HepG2 (cell line): Measurements from ENCODE around the gene SEMA5B. TPM values are rescaled to one million over a fixed set of nuclear protein-coding genes. Genes with fewer than 3 reads are reported as not detected.

ENCODE experiments used
- HDAC1 ChIP-seq: sonication (generic); formaldehyde crosslinking; IDR thresholded peaks from 2 replicates; pipeline ENCODE4 v1.5.1; 2020; ENCODE audit warnings: mild to moderate bottlenecking, missing genetic modification reagents
- HDAC2 ChIP-seq: sonication (generic); formaldehyde crosslinking; IDR thresholded peaks from 2 replicates; pipeline ENCODE4 v1.4.0; 2020; ENCODE audit warnings: missing genetic modification reagents
- JUNB ChIP-seq: sonication (generic); formaldehyde crosslinking; IDR thresholded peaks from 2 replicates; pipeline ENCODE4 v1.8.0; 2022; ENCODE audit warnings: missing genetic modification reagents, mild to moderate bottlenecking, borderline replicate concordance
- MXD4 ChIP-seq: IDR thresholded peaks from 2 replicates; pipeline ENCODE4 v1.6.1; 2016; ENCODE audit warnings: mild to moderate bottlenecking, missing biosample characterization, missing genetic modification reagents
- POLR2AphosphoS2 ChIP-seq: IDR thresholded peaks from 2 replicates; pipeline ENCODE4 v1.6.1; 2011; ENCODE audit warnings: low read depth, low read length, improper control_type of control experiment
- RXRA ChIP-seq: sonication (generic); formaldehyde crosslinking; IDR thresholded peaks from 2 replicates; pipeline ENCODE4 v1.5.1; 2020; ENCODE audit warnings: missing genetic modification reagents
- ZNF225 ChIP-seq: sonication (generic); formaldehyde crosslinking; IDR thresholded peaks from 2 replicates; pipeline ENCODE4 v1.4.0; 2020; ENCODE audit warnings: mild to moderate bottlenecking, missing genetic modification reagents
- polyA plus RNA-seq, 8 experiments: library from polyadenylated mRNA; depleted of rRNA in 3 of 8; stranded (reverse) in 7 of 8; unstranded in 1 of 8; fragments of >200 nt; fragmentation: Illumina TruSeq in 4 of 8; extraction: Trizol in 4 of 8; gene quantifications; 2 replicates each; pipeline versions ENCODE4 v1.2.1 to v1.2.3, GENCODE V29; 2011 to 2016; ENCODE audit warnings: low read depth in 4 of 8, missing spikeins in 1 of 8, mixed read lengths in 1 of 8; ENCODE audit not compliant: insufficient read depth in 1 of 8
- total RNA-seq, 5 experiments: library from RNA; depleted of rRNA; stranded (reverse); fragments of >200 nt; fragmentation: Illumina TruSeq; extraction: Trizol; gene quantifications; 2 replicates each; pipeline ENCODE4 v1.2.3, GENCODE V29; 2016; ENCODE audit warnings: low read depth in 1 of 5
- TF ChIP-seq, protein P1 (sequence below): sonication (generic); formaldehyde crosslinking; conservative IDR thresholded peaks from 2 replicates; pipeline ENCODE4 v1.4.0; 2020; ENCODE audit warnings: mild to moderate bottlenecking, missing genetic modification reagents, moderate library complexity
- TF ChIP-seq, protein P2 (sequence below): IDR thresholded peaks from 2 replicates; pipeline ENCODE4 v1.6.1; 2016; ENCODE audit warnings: low read depth, missing genetic modification reagents, missing compliant biosample characterization

SEMA5B gene
- total and polyA plus RNA-seq, 2 of the 13 experiments (the other 11 are each of a cell fraction or from before 2014, with no cell fraction given), result not detected

DNA sequence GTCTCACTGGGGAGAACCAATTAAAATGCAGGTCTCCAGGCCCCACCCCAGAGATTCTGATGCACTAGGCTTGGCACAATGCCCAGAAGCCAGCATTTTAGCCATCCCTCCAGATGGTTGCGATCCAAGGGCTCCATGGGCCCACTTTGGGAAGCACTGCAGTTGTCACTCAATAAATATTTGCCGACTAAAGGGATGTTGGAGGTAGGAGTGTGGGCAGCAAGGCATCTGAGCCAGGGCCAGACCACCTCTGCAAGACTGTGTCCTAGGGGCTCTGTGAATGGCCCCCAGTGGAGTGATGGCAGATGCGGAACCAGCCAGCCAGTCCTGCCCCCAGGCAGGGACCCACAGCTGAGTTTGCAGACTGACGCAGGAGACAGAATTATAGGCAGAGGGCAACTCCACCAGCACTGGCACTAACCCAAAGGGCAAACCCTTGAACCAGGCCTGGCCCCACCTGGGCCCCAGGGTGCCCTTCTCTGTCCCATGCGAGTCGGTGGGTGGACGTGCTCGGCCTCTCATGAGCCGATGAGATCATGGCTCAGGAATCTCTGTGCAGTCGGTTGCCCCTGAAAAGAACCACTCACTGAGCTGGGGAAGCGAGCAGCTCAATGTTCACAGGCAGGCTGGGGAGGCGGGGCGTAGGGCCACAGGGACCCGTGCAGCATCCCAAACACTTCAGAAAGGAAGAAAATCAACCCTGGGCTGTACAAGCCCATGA, 49.7 kb downstream of the SEMA5B start (continued):
- TF ChIP-seq, protein P1, sequence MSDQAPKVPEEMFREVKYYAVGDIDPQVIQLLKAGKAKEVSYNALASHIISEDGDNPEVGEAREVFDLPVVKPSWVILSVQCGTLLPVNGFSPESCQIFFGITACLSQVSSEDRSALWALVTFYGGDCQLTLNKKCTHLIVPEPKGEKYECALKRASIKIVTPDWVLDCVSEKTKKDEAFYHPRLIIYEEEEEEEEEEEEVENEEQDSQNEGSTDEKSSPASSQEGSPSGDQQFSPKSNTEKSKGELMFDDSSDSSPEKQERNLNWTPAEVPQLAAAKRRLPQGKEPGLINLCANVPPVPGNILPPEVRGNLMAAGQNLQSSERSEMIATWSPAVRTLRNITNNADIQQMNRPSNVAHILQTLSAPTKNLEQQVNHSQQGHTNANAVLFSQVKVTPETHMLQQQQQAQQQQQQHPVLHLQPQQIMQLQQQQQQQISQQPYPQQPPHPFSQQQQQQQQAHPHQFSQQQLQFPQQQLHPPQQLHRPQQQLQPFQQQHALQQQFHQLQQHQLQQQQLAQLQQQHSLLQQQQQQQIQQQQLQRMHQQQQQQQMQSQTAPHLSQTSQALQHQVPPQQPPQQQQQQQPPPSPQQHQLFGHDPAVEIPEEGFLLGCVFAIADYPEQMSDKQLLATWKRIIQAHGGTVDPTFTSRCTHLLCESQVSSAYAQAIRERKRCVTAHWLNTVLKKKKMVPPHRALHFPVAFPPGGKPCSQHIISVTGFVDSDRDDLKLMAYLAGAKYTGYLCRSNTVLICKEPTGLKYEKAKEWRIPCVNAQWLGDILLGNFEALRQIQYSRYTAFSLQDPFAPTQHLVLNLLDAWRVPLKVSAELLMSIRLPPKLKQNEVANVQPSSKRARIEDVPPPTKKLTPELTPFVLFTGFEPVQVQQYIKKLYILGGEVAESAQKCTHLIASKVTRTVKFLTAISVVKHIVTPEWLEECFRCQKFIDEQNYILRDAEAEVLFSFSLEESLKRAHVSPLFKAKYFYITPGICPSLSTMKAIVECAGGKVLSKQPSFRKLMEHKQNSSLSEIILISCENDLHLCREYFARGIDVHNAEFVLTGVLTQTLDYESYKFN (CRISPR knock-in tag), result peak; percentile 75
- TF ChIP-seq JUNB (CRISPR knock-in tag), result peak; percentile 52; the same call in 1 of the 2 replicates
- TF ChIP-seq ZNF225 (CRISPR knock-in tag), result no peak
- TF ChIP-seq MXD4 (CRISPR knock-in tag), result 0 out of 2 replicates have a peak, but pooled peaks have one; percentile 32
- TF ChIP-seq, protein P2, sequence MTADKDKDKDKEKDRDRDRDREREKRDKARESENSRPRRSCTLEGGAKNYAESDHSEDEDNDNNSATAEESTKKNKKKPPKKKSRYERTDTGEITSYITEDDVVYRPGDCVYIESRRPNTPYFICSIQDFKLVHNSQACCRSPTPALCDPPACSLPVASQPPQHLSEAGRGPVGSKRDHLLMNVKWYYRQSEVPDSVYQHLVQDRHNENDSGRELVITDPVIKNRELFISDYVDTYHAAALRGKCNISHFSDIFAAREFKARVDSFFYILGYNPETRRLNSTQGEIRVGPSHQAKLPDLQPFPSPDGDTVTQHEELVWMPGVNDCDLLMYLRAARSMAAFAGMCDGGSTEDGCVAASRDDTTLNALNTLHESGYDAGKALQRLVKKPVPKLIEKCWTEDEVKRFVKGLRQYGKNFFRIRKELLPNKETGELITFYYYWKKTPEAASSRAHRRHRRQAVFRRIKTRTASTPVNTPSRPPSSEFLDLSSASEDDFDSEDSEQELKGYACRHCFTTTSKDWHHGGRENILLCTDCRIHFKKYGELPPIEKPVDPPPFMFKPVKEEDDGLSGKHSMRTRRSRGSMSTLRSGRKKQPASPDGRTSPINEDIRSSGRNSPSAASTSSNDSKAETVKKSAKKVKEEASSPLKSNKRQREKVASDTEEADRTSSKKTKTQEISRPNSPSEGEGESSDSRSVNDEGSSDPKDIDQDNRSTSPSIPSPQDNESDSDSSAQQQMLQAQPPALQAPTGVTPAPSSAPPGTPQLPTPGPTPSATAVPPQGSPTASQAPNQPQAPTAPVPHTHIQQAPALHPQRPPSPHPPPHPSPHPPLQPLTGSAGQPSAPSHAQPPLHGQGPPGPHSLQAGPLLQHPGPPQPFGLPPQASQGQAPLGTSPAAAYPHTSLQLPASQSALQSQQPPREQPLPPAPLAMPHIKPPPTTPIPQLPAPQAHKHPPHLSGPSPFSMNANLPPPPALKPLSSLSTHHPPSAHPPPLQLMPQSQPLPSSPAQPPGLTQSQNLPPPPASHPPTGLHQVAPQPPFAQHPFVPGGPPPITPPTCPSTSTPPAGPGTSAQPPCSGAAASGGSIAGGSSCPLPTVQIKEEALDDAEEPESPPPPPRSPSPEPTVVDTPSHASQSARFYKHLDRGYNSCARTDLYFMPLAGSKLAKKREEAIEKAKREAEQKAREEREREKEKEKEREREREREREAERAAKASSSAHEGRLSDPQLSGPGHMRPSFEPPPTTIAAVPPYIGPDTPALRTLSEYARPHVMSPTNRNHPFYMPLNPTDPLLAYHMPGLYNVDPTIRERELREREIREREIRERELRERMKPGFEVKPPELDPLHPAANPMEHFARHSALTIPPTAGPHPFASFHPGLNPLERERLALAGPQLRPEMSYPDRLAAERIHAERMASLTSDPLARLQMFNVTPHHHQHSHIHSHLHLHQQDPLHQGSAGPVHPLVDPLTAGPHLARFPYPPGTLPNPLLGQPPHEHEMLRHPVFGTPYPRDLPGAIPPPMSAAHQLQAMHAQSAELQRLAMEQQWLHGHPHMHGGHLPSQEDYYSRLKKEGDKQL (CRISPR knock-in tag), result no peak
- 0 out of 2 replicates have a peak, but pooled peaks have one; percentile 43 for TF ChIP-seq HDAC1 (CRISPR knock-in tag)
- peak; percentile 53; the same call in 1 of the 2 replicates for TF ChIP-seq HDAC2 (CRISPR knock-in tag)
- TF ChIP-seq RXRA, result peak; percentile 49; the same call in 1 of the 2 replicates
- TF ChIP-seq POLR2AphosphoS2, result no peak
